ENCODE measurements around the gene PRG2.
A peak's percentile ranks its signal among the peaks of the same experiment; 100 is the strongest.
"Not testable (repeated sequence)": the region's sequence is repeated elsewhere in the genome, so short reads cannot be mapped to it uniquely, and the experiment has no call there.

The PRG2 gene

GRCh38 chr11:57421066-57421465, 30.6 kb upstream of the PRG2 start:
- DNase-seq (ENCODE audit: low read depth, low spot score): no peak

- DNase-seq (ENCODE audit: low read depth, low spot score): no peak
These were observed 28.7 kb upstream of the PRG2 start for GRCh38 chr11:57419146-57419545.

GRCh38 chr11:57418131-57418530, 27.7 kb upstream of the PRG2 start:
- DNase-seq (ENCODE audit: low read depth, low spot score): no peak

- no peak for DNase-seq (ENCODE audit: low read depth, low spot score)
These were observed 26.6 kb upstream of the PRG2 start for GRCh38 chr11:57417056-57417455.

GRCh38 chr11:57416436-57416835, 26.0 kb upstream of the PRG2 start:
- no peak for DNase-seq (ENCODE audit: low read depth, low spot score)

- DNase-seq (ENCODE audit: low read depth, low spot score): no peak
These were observed 24.3 kb upstream of the PRG2 start for GRCh38 chr11:57414612-57415212.

- no peak for DNase-seq (ENCODE audit: low read depth, low spot score)
These were observed 23.2 kb upstream of the PRG2 start for GRCh38 chr11:57413681-57414080.

- DNase-seq (ENCODE audit: low read depth, low spot score): no peak
These were observed 19.8 kb upstream of the PRG2 start for GRCh38 chr11:57410287-57410686.

GRCh38 chr11:57409321-57410100, 19.1 kb upstream of the PRG2 start:
- DNase-seq (ENCODE audit: low read depth, low spot score): no peak

GRCh38 chr11:57408771-57409170, 18.3 kb upstream of the PRG2 start:
- DNase-seq (ENCODE audit: low read depth, low spot score): no peak

GRCh38 chr11:57407941-57408475, 17.6 kb upstream of the PRG2 start:
- DNase-seq (ENCODE audit: low read depth, low spot score): no peak

GRCh38 chr11:57407010-57407920, 16.8 kb upstream of the PRG2 start:
- no peak for DNase-seq (ENCODE audit: low read depth, low spot score)

- no peak for DNase-seq (ENCODE audit: low read depth, low spot score)
These were observed 16.0 kb upstream of the PRG2 start for GRCh38 chr11:57406337-57406904.

- DNase-seq (ENCODE audit: low read depth, low spot score): no peak
These were observed 14.9 kb upstream of the PRG2 start for GRCh38 chr11:57405271-57405860.

GRCh38 chr11:57403802-57404147, 13.3 kb upstream of the PRG2 start:
- no peak for DNase-seq (ENCODE audit: low read depth, low spot score)

GRCh38 chr11:57403003-57403801, 12.8 kb upstream of the PRG2 start:
- DNase-seq (ENCODE audit: low read depth, low spot score): not testable (repeated sequence)

- DNase-seq (ENCODE audit: low read depth, low spot score): peak; percentile 47
These were observed 11.9 kb upstream of the PRG2 start for GRCh38 chr11:57402188-57403002.

- DNase-seq (ENCODE audit: low read depth, low spot score): no peak
These were observed 9.6 kb upstream of the PRG2 start for GRCh38 chr11:57399972-57400578.

- no peak for DNase-seq (ENCODE audit: low read depth, low spot score)
These were observed 8.8 kb upstream of the PRG2 start for GRCh38 chr11:57399221-57399620.

Data from ELF-1 (cell line).